ENCODE results near the gene DAZAP1. TPM values are rescaled to one million over a fixed set of nuclear protein-coding genes. Genes with fewer than 3 reads are reported as not detected.

Gene DAZAP1
- total RNA-seq, 1 donor: 61.7 TPM

- no peak for DNase-seq (ENCODE audit: low read depth)
- no peak overlapping the region for H3K4me3 ChIP-seq (ENCODE audit: low read depth, low read length)
- no peak for TF ChIP-seq CTCF (IDR thresholded peaks at IDR 0.05; ENCODE audit: insufficient read depth, low read depth, low read length)
These were observed 12.0 kb upstream of the DAZAP1 start for GRCh38 chr19:1395194-1396018.

DNA sequence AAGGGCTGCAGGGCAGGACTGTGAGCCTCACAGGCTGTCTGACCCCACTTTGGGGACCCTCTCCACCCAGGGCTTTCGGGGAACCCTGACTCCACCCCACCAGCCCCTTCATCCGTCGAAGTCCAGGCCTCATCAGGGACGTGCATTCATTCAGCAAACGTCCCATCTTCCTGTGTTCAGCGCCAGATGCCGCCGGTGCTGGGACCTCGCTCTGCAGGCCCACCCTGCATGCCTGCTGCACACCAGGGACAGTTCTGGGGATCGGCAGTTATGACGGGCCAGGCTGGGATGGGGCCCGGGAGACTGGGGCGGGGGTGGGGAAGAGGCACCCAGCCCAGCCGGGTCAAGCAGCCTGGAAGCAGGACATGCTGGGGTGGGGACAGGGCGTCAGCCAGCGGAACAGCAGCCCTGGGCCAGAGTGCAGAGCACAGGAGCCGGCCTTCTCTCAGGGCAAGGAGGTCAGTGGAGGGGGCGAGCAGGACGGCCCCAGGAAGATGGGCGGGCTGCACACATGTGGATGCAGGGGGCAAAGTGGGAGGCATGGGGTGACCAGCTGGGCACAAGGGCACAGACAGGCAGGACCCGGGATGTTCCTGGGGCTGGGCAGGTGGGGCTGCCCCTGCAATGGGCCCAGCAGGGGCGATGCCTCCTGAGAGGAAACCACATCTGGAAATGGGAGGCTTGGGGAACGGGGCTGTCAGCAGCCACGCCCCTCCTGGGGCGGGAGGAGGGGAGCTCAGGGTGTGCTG is 11.2 kb upstream of the DAZAP1 start:
- DNase-seq (ENCODE audit: low read depth): no peak
- TF ChIP-seq CTCF (IDR thresholded peaks at IDR 0.05; ENCODE audit: insufficient read depth, low read depth, low read length): no peak

GRCh38 chr19:1396768-1397679 is 10.4 kb upstream of the DAZAP1 start:
- no peak for DNase-seq (ENCODE audit: low read depth)
- no peak for TF ChIP-seq CTCF (IDR thresholded peaks at IDR 0.05; ENCODE audit: insufficient read depth, low read depth, low read length)
- no peak overlapping the region for H3K4me3 ChIP-seq (ENCODE audit: low read depth, low read length)

More for the DNA sequence above, 11.2 kb upstream of the DAZAP1 start:
- H3K4me3 ChIP-seq (ENCODE audit: low read depth, low read length): no peak overlapping the region

GRCh38 chr19:1397838-1398237 is 9.5 kb upstream of the DAZAP1 start:
- no peak for TF ChIP-seq CTCF (IDR thresholded peaks at IDR 0.05; ENCODE audit: insufficient read depth, low read depth, low read length)
- DNase-seq (ENCODE audit: low read depth): no peak
- H3K4me3 ChIP-seq (ENCODE audit: low read depth, low read length): no peak overlapping the region

- no peak for TF ChIP-seq CTCF (IDR thresholded peaks at IDR 0.05; ENCODE audit: insufficient read depth, low read depth, low read length)
- no peak overlapping the region for H3K4me3 ChIP-seq (ENCODE audit: low read depth, low read length)
- DNase-seq (ENCODE audit: low read depth): no peak
These were observed 8.3 kb upstream of the DAZAP1 start for GRCh38 chr19:1399079-1399478.

- no peak for TF ChIP-seq CTCF (IDR thresholded peaks at IDR 0.05; ENCODE audit: insufficient read depth, low read depth, low read length)
These were observed 7.6 kb upstream of the DAZAP1 start for GRCh38 chr19:1399745-1400144.

More at GRCh38 chr19:1399745-1400144, 7.6 kb upstream of the DAZAP1 start:
- no peak overlapping the region for H3K4me3 ChIP-seq (ENCODE audit: low read depth, low read length)
- no peak for DNase-seq (ENCODE audit: low read depth)
